ENCODE results near the gene ABCA5. TPM values are rescaled to one million over a fixed set of nuclear protein-coding genes. Genes with fewer than 3 reads are reported as not detected.

Gene ABCA5
- total and polyA plus RNA-seq, 2 of the 13 experiments (the other 11 are each of a cell fraction or from before 2014, with no cell fraction given), result 9.7 to 10.1 TPM

DNA sequence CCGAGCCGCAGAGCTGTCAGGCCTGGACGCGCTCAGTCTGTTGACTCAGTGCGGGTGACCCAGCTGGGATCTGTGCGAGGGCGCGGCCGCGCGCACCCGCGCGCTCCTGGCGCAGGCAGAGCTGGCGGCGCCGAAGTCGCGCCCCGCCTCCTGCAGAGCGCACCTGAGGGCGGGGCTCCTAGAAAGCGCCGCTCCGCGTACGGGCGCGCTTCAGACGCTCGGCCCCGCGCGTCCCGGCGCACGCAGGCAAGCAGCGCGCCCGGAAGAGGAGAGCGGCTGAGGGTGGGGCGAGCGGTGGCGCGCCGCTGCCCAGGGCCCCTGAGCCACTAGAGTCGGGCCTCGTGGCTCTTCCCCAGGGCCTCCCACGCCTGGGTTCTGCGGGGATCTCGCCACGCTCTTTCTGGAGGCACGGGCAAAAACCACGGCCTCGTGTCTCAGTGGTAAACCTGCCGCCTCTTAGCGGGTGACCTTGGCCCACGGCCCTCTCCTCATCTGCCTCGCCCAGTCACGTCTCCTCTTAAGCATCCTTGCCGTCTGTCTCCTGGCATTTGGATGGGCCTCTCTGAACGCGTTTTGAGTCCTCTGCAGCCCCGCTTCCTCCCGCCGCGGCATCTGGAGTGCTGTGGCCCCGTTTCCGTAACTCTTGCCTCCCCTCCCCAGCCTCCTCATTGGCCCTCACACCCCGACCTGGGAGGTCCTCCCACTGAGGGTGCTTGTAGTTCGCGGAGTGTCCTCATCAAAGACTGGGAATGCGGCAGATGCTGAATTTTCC, at the start of gene ABCA5 (continued):
- TF ChIP-seq GFI1 (CRISPR knock-in tag; IDR thresholded peaks at IDR 0.05; ENCODE audit: borderline replicate concordance), result peak; percentile 67
- peak; percentile 15; the same call in 1 of the 2 replicates for TF ChIP-seq ZNF605 (CRISPR knock-in tag; IDR thresholded peaks at IDR 0.05)
- TF ChIP-seq YEATS4 (CRISPR knock-in tag; IDR thresholded peaks at IDR 0.05; ENCODE audit: borderline replicate concordance), result peak; percentile 89
- TF ChIP-seq, protein P1, sequence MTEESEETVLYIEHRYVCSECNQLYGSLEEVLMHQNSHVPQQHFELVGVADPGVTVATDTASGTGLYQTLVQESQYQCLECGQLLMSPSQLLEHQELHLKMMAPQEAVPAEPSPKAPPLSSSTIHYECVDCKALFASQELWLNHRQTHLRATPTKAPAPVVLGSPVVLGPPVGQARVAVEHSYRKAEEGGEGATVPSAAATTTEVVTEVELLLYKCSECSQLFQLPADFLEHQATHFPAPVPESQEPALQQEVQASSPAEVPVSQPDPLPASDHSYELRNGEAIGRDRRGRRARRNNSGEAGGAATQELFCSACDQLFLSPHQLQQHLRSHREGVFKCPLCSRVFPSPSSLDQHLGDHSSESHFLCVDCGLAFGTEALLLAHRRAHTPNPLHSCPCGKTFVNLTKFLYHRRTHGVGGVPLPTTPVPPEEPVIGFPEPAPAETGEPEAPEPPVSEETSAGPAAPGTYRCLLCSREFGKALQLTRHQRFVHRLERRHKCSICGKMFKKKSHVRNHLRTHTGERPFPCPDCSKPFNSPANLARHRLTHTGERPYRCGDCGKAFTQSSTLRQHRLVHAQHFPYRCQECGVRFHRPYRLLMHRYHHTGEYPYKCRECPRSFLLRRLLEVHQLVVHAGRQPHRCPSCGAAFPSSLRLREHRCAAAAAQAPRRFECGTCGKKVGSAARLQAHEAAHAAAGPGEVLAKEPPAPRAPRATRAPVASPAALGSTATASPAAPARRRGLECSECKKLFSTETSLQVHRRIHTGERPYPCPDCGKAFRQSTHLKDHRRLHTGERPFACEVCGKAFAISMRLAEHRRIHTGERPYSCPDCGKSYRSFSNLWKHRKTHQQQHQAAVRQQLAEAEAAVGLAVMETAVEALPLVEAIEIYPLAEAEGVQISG (CRISPR knock-in tag; IDR thresholded peaks at IDR 0.05), result peak; percentile 77
- peak; percentile 24; the same call in 1 of the 2 replicates for TF ChIP-seq ZNF121 (CRISPR knock-in tag; IDR thresholded peaks at IDR 0.05)
- peak; percentile 54 for TF ChIP-seq SALL2 (CRISPR knock-in tag; IDR thresholded peaks at IDR 0.05)
- TF ChIP-seq ELF4 (CRISPR knock-in tag; IDR thresholded peaks at IDR 0.05; ENCODE audit: borderline replicate concordance), result 0 out of 2 replicates have a peak, but pooled peaks have one; percentile 69
- peak; percentile 62 for TF ChIP-seq MED8 (CRISPR knock-in tag; IDR thresholded peaks at IDR 0.05; ENCODE audit: insufficient replicate concordance)
- TF ChIP-seq ZNF382 (CRISPR knock-in tag; IDR thresholded peaks at IDR 0.05; ENCODE audit: borderline replicate concordance), result no peak
- no peak; the same call in 1 of the 2 replicates for TF ChIP-seq NCOA2 (CRISPR knock-in tag; IDR thresholded peaks at IDR 0.05)
- TF ChIP-seq ELF1 (CRISPR knock-in tag; IDR thresholded peaks at IDR 0.05), result peak; percentile 63
- TF ChIP-seq ASH2L (IDR thresholded peaks at IDR 0.05; ENCODE audit: insufficient read length, low read depth, low read length), result peak; percentile 76
- no peak for TF ChIP-seq SOX6 (IDR thresholded peaks at IDR 0.05)
- TF ChIP-seq SOX6 (CRISPR knock-in tag; IDR thresholded peaks at IDR 0.05), result peak; percentile 17; the same call in 1 of the 2 replicates
- TF ChIP-seq ZNF737 (CRISPR knock-in tag; IDR thresholded peaks at IDR 0.05; ENCODE audit: borderline replicate concordance), result peak; percentile 42; the same call in 1 of the 2 replicates
- peak; percentile 77 for TF ChIP-seq TMF1 (CRISPR knock-in tag; IDR thresholded peaks at IDR 0.05; ENCODE audit: low read depth)
- peak; percentile 88 for TF ChIP-seq ETV5 (CRISPR knock-in tag; IDR thresholded peaks at IDR 0.05; ENCODE audit: borderline replicate concordance)
- peak; percentile 75 for TF ChIP-seq ZSCAN21 (CRISPR knock-in tag; IDR thresholded peaks at IDR 0.05; ENCODE audit: borderline replicate concordance)
- 0 out of 2 replicates have a peak, but pooled peaks have one; percentile 81 for TF ChIP-seq ATAD3A (CRISPR knock-in tag; IDR thresholded peaks at IDR 0.05)
- peak; percentile 89 to 95 for TF ChIP-seq POLR2A (IDR thresholded peaks at IDR 0.05; ENCODE audit: insufficient read depth in 1 of 2, low read depth in 2 of 2, low read length in 2 of 2)
- peak; percentile 46 for TF ChIP-seq GATAD2A (CRISPR knock-in tag; IDR thresholded peaks at IDR 0.05)
- TF ChIP-seq, protein P2, sequence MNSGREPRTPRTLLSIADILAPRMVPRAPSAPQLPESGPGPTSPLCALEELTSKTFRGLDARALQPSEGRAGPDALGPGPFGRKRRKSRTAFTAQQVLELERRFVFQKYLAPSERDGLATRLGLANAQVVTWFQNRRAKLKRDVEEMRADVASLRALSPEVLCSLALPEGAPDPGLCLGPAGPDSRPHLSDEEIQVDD (CRISPR knock-in tag; IDR thresholded peaks at IDR 0.05; ENCODE audit: borderline replicate concordance), result peak; percentile 95; the same call in 1 of the 2 replicates
- peak; percentile 71; the same call in 1 of the 2 replicates for TF ChIP-seq DNMT1 (CRISPR knock-in tag; IDR thresholded peaks at IDR 0.05)
- no peak; the same call in 1 of the 2 replicates for TF ChIP-seq NCOR1 (IDR thresholded peaks at IDR 0.05; ENCODE audit: borderline replicate concordance, low read length)
- TF ChIP-seq MZF1 (CRISPR knock-in tag; IDR thresholded peaks at IDR 0.05; ENCODE audit: borderline replicate concordance), result peak; percentile 72; the same call in 1 of the 2 replicates
